ENCODE results near the gene C1QTNF6. TPM values are rescaled to one million over a fixed set of nuclear protein-coding genes. Genes with fewer than 3 reads are reported as not detected.

C1QTNF6 gene
- total and polyA plus RNA-seq, 2 experiments from 2014 or later: 1.7 to 2.3 TPM

- TF ChIP-seq REST (IDR thresholded peaks at IDR 0.05; ENCODE audit: unreplicated experiment) (no peak), CTCF (conservative IDR thresholded peaks at IDR 0.05; ENCODE audit: low read depth in 2 of 2) (no peak), CREB1 (CRISPR knock-in tag; IDR thresholded peaks at IDR 0.05; ENCODE audit: low read depth) (no peak), STAT1 (IDR thresholded peaks at IDR 0.05; ENCODE audit: unreplicated experiment) (no peak)
Measured at GRCh38 chr22:37219533-37219932, 31.5 kb upstream of the C1QTNF6 start (continued).

GRCh38 chr22:37218771-37219411 is 30.8 kb upstream of the C1QTNF6 start:
- ATAC-seq: no peak
- H3K79me2 ChIP-seq (replicated peaks; ENCODE audit: insufficient read depth): no peaks in the 10 kb centered on the region
- H4K20me1 ChIP-seq (replicated peaks; ENCODE audit: insufficient read depth): no peaks in the 10 kb centered on the region
- Mint-ChIP-seq H3K27ac (no peak overlapping the region), H3K36me3 (ENCODE audit: low read depth) (no peaks in the 10 kb centered on the region), H3K9me3 (peaks cover 11% of the 10 kb centered on the region; the same call in 2 of the 3 replicates), H3K4me3 (no peak overlapping the region), H3K4me1 (peaks cover 9% of the 10 kb centered on the region), H3K27me3 (ENCODE audit: insufficient read depth, low read depth, poor library complexity) (peaks cover 15% of the 10 kb centered on the region)
- H3K9me2 ChIP-seq (ENCODE audit: insufficient read depth): no peaks in the 10 kb centered on the region
- no peak for DNase-seq (ENCODE audit: low spot score)
- no peak overlapping the region for H3K4me2 ChIP-seq
- no peak overlapping the region for H3K27ac ChIP-seq (ENCODE audit: low read depth)
- no peaks in the 10 kb centered on the region for H3K27me3 ChIP-seq (ENCODE audit: insufficient read depth)
- no peaks in the 10 kb centered on the region for H3F3A ChIP-seq (replicated peaks; ENCODE audit: low read depth)
- no peaks in the 10 kb centered on the region for H3K4me1 ChIP-seq (ENCODE audit: insufficient read depth)
- no peak overlapping the region for H2AFZ ChIP-seq
- H3K4me3 ChIP-seq: no peak overlapping the region
- H3K36me3 ChIP-seq (ENCODE audit: insufficient read depth): no peaks in the 10 kb centered on the region
- TF ChIP-seq EZH2 (IDR thresholded peaks at IDR 0.05; ENCODE audit: low read depth, unreplicated experiment): no peak
- TF ChIP-seq NANOG (IDR thresholded peaks at IDR 0.05; ENCODE audit: borderline replicate concordance): no peak
- no peak for TF ChIP-seq ZNF331 (CRISPR knock-in tag; IDR thresholded peaks at IDR 0.05; ENCODE audit: low read depth)
- TF ChIP-seq POLR2AphosphoS5 (IDR thresholded peaks at IDR 0.05; ENCODE audit: low read depth): no peak
- no peak for TF ChIP-seq ZNF462 (CRISPR knock-in tag; IDR thresholded peaks at IDR 0.05)
- TF ChIP-seq JUNB (IDR thresholded peaks at IDR 0.05; ENCODE audit: unreplicated experiment): no peak
- no peak for TF ChIP-seq ZNF114 (CRISPR knock-in tag; IDR thresholded peaks at IDR 0.05)
